HG03520 (cell line): ENCODE measurements around the gene ASB5.
A peak's percentile ranks its signal among the peaks of the same experiment; 100 is the strongest.
"Not testable (repeated sequence)": the region's sequence is repeated elsewhere in the genome, so short reads cannot be mapped to it uniquely, and the experiment has no call there.

Source experiments
- ATAC-seq: cut with Tn5 transposase; IDR thresholded peaks from one replicate; pipeline ENCODE4 v1.9.1; 2021; ENCODE audit warnings: mild to moderate bottlenecking, moderate library complexity; ENCODE audit not compliant: unreplicated experiment

The ASB5 gene, protein sequence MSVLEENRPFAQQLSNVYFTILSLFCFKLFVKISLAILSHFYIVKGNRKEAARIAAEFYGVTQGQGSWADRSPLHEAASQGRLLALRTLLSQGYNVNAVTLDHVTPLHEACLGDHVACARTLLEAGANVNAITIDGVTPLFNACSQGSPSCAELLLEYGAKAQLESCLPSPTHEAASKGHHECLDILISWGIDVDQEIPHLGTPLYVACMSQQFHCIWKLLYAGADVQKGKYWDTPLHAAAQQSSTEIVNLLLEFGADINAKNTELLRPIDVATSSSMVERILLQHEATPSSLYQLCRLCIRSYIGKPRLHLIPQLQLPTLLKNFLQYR

DNA sequence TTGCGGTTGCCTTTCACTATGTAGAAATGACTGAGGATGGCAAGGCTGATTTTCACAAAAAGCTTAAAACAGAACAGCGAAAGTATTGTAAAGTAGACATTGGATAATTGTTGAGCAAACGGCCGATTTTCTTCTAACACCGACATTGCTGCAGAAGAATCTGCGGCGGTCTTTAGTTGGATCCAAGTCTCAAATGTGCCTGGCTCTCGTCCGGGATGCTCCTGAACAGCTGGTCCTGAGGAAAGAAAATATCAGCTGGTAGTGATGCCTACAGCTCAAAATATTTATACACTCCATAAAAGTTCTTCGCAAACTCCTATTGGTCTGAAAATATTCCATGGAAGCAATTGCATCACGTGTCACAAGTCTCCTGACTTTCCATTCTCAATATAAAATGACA is at the start of gene ASB5:
TSS of gene ASB5 (minus strand) at position 260 of the 400 bp plus-strand sequence. CDS start at position 146, 114 bp downstream.
- ATAC-seq = no peak

DNA sequence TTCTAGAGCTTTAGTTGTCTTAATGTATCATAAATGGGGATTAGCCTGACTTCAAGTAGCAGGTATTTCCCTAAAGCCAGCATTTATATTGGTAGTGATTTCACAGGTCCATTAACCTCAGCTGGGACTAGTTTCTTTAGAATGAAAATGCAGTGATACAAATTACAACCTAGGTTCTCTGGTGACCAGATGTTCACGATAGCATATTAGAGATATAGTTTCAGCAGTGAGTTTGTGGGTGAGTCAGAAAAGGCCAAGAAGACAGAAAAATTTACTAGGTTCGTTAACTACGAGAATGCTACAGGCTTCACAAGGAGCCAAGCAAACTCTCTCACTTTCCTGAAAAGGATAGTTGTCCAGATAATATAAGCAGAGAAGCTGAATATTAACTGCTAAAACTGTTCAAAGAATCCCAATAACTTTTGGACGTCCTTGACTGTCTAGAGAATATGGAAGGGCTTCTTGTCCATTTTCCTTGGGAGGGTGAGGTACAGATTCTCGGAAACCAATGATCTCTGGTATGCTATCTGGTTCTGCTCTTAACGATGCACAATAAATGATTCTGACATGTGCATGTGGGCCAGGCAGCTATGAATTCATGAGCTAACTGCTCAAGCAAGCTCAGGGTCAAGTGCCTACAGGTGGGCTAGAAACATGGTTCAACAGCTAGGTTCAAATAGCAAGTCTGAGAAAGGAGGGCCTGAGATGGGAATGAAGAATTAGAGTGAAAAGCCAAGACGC is 44.7 kb upstream of the ASB5 start:
- ATAC-seq = no peak

DNA sequence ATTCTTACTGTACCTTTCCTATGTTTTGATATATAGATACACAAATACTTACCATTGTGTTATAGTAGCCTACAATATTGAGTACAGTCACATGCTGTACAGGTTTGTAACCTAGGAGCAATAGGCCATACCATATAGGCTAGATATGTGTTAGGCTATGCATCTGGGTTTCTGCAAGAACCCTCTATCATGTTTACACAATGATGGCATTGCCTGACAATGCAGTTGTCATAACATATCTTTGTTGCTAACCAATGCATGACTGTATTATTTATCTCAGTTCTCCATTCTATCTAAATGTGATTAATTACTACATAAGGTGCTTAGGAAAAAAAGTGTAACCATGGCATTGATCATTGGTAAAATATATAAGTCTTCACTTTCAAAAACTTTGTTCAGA is 40.8 kb upstream of the ASB5 start:
- ATAC-seq = peak; percentile 21

DNA sequence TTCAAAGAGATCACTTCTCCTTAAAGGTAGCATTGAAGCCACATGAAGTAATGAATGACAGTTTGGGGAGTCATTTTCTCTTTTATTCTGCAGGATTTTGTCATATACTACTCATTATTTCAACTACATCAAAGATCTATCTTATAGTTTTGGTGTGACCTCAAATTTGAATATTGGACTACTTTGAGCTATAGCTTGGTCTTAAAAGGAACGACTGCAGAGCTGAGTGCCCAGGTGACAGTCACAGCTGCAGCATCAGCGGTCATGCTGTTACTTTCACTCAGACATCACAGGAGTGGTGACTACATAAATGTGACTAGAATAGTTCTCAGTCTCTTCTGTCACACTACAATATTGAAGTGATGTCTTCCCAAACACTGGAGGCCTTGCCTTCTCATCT is 40.0 kb upstream of the ASB5 start:
- peak; percentile 100 for ATAC-seq

DNA sequence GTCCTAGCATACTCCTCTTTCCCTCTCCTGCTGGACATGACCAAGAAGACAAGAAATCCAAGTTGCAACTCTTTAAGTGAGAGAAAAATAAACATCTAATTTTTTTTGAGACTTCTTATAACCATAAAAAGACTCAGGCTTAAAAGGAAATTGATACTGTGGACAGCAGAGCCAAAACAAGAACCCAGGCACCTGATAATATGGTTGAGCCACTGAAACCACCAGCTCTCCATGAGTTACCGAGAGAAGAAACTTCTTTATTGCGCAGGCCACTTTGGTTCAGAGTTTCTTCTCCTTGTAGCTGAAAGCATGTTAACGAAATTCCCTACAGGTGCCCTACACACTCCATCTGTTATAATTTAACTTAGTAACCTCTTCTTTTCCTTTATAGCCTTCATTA is 39.4 kb upstream of the ASB5 start:
- ATAC-seq = peak; percentile 25

DNA sequence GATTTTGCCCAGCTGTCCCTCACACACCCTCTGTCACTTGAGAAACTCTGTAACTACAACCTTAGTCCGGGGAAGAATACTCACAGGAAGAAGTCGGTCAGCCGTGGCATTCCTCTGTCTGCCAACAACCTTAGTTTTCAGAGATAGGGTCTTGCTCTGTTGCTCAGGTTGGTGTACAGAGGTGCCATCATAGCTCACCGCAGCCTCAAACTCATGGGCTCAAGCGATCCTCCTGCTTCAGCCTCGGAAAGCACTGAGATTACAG is 38.6 kb upstream of the ASB5 start:
- ATAC-seq = no peak

DNA sequence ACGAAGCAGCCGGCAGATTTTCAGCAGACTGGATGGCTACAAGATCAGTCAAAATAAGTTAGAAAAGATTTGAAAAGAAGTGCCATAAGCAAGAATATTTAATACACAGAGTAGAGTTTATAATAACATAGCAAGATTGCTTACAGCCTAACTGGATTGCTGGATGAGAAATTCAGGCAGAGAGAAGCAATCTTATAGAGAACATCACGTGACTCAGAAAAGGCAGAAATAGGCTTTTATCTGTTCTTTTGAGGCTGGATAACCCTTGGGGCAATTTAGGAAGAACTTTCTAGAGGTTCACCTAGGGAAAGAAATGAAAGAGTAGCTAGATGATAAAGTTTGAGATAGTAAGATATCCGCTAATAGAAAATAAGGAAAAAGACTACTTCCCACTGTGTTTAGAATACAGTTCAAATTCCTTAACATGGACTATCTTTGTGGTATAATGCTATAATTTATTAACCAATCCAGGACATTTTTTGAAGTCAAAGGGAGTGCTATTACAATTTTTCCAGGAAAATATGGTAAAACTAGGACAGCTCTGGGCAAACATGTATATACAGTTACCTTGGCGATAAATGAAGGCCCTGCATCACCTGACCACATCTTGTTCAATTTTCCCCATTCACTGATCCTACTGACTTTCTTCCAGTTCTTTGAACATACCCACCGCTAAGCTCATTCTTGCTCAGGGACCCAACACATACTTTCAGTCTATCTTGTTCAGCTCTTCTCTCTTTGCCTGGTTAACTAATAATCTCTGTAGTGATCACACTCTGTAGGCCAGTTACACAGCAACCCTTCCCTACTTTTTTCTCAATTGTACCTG is 38.0 kb upstream of the ASB5 start:
- no peak for ATAC-seq

DNA sequence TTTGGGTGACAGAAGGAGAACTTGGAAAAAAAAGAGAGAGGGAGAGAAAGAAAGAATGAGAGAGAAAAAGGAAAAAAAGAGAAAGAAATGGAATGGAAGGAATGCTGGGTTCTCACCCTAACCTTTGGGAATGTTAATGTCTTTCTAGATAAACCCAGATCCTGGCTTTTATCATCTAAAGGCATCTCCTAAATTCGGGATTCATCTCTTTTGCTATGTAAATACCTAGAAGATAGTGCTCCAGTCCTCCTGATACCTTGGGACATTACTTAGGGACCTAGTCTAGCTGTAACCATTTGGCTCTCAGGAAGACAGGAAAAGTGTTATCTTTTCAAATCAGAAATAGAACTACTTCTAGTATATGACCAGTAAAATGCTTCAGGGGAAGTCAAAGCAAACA is 34.9 kb upstream of the ASB5 start:
- no peak for ATAC-seq

DNA sequence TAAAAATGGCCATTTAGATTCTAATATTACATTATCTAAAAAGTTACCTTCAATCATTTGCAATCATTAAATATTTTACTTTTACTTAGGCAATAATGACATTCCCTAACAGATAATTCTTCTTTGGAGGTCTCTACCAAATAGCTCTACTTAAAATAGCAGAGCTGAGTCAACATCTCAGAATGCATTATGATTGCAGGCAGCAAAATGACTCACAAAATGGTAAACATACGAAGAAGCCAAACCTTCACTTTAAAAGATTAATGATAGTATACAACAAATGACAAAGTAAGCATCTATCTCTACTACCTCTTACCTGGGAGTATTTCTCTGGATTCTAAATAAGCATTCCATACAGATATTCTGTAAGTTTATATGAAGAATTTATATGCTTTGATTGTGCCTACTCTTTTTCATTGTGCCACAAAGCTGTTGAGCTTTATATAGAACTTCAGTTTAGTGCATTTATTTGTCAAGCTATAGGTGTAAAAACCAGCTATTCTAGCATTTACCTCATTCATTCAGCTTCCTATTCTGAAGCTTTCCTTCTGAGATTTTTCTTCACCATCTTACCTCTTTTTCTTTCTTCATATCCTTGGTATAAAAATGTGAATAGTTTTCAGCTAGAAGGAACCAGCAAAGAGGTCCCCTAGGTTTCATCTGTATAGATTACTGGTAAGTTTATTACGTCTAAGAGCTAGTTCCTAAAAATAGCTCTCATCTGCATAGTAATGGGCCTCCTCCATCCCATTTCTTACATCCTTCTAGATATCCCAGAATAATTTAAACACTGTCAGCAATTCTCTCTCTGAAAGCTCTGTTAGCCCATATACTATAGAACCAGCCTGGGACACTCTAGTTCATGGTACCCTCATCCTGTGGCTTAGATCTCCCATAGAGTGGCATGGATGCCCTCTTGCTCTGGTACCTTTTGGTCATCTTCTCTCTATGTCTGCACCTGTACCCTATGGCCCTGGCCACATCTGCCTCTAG is 33.6 kb upstream of the ASB5 start:
- ATAC-seq = no peak

DNA sequence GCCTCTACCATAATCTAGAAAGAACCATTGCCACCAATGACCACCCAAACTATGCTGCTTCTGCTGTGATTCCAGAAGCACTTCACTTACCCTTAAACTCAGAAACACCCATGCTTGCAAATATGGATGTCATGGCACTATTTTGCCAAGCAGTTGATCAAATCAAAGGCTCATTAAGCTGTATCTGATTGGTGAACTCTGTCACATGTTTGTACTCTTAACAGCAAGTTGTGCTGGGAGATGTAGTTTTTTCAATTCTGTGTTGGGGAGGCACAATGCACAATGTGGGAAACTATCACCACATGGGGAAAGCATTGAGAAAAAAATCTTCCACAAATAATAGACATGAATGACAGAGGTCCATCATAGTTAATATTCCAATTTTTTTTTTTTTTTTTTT is 31.5 kb upstream of the ASB5 start:
- ATAC-seq = no peak

DNA sequence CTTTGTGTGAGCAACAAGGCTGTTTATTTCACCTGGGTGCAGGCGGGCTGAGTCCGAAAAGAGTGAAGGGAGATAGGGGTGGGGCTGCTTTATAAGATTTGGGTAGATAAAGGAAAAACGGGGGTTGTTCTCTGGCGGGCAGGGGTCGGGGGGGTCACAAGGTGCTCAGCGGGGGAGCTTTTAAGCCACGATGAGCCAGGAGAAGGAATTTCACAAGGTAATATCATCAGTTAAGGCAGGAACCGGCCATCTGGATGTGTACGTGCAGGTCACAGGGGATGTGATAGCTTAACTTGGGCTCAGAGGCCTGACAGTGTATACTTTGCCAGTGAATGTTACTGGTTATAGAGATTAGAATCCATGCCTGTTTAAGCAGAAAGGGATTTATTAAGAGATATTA is 31.0 kb upstream of the ASB5 start:
- ATAC-seq = no peak

DNA sequence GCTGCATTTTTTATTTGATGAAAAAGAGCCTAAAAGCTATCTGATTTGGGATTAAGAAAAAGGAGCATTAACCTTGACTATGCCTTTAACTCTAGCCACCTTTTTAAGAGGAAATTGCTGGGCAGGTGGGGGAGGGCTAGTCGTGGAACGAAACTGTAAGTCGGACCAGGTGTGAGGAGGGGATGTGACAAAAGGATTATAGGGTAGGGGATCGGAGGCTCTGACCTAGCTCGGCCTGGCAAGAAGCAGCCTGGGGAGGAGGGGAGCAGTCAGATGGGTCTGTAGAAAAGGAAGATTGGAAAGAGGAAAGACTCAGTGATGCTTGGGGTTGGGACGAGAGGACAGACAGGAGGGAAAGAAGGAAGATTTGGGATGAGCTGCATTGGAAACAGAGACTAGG is 29.6 kb upstream of the ASB5 start:
- no peak for ATAC-seq

DNA sequence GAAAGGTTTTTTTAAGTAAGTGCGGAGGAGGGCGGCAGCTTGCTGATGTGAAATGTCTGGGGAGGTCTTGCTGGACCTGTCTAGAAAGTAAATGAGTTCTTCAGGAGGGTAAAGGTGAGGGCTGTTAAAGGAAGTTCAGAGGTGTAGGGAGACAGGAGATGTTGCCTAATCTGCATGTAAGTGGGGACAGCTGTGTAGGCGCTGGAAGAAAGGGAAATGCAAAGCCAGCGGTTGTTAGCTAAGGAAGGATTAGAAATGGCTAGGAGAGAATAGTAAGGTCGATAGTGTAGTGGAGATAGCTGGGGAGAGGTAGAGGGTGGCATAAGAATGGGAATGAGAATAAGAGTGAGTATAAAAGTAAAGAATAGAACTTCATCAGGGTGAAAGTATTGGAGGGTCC is 26.9 kb upstream of the ASB5 start:
- not testable (repeated sequence) for ATAC-seq

DNA sequence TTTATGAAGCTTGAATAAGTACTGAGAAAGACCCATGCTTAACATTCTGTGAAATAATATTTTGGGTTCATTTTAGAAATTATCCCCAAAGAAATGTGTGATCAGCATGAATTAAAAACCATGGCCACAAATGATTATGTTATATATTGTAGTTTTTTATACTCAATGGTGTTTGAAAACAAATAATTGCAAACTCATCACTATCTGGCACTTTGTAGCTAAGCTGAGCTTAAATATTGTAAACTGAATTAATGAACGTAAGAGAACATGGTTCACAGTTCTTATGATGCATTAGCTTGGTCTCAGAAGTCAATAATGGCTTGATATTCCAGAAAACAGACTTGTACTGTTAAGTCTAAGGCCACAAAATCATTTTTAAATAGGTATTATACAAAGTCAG is 24.6 kb upstream of the ASB5 start:
- ATAC-seq = no peak

DNA sequence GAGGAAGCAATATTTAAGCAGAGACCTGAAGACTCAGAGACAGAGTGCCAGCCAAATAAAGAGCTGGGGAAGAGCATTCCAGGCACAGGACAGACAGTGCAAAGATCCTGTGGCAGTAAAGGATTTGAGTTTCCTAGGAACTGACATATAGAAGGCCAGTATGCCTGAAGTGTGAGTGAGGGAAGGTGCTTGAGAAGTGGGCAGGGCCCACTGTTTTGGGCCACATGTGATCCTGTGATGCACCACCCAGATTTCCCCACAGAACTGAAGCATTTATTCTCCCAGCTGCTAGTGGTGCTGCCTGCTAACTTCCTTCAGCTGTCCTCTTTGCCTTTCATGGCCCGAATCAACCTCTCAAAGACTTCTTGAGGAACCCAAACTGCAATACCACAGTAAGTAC is 23.9 kb upstream of the ASB5 start:
- no peak for ATAC-seq

DNA sequence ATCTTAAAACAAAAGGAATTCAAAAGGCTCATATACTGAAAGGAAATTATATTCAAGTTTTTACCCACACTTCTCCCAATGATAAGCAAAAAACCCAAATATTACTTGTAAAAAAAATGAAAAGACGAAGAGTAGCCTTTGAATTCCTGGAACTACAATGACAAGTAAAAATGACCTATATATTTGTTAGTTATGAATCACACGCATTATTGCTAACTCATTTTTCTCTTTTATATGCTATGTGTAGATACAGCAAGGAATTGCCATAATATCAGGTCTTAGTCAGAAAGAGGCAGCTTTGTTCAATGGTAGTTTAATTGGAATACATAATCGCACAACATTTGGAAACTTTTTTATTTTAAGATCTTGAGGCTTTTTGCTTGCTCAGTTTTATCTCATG is 22.7 kb upstream of the ASB5 start:
- ATAC-seq = no peak

DNA sequence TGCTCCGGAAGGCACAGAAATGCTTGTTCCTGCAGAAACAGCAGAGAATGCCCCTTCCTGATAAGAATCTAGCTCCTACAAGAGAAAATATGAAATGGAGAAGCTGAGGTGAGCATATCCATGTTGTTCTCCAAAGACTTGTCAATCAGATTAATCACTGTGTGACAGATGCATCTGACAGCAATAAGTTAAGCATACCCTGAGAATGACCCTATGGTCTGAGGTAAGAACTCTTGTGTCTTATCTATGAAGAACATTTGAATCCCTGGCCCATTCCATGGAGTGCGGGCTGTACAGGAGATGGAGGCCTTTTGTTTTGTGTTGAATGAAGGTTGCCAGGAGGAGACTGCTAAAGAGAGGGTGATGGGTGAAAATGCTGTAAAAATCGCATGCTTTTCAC is 21.5 kb upstream of the ASB5 start:
- ATAC-seq = no peak

DNA sequence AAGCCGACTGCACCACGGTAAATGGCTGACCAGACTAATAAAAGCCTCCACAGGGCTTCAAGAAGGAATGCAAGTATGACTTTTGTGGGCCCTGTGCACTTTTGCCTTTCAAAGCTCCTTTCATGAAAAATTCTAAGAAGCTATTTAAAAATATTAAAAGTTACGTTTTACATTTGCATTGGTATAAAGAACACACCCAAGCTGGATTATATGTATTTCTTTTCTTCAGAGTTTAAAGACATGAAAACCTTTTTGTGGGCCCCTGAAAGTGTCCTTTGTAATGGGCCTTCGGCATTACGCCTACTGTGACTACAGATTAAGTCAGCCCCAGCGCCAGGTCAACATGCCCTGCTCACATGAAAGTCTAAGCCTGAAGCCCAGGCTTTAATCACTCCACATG is 20.5 kb upstream of the ASB5 start:
- ATAC-seq = no peak

DNA sequence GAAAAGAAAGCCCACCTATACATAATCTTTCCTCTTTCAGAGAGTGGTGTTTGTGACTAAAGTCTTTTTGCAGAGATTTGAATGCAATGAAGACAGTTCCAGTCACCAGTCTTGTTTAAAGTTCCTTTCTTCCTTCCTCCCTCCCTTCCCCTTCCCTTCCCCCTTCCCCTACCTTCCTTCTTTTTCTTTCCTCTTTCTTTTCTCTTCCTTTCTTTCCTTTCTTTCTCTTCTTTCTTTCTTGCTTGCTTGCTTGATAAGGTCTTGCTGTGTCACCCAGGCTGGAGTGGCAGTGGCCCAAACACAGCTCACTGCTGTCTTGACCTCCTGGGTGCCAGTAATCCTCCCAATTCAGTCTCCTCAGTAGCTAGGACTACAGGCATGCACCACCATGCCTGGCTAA is 19.0 kb upstream of the ASB5 start:
- ATAC-seq = no peak

DNA sequence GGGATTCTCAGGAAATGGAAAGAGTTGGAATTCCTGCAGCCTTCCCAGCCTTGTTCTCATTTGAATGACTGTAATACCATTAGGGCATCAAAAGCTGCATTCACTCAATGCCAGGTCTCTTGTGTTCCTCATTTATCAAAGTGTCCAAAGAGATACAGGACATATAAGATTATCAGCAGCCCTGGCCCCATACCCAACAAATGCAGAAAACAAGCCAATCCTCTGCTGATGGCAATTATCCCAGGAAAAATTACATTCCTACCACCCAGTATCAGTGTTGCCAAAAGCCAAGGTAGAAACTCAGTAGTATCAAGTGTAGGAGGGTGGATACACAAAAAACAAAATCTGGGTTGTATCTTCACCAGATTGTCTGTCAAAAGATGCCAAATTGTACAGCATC is 18.5 kb upstream of the ASB5 start:
- no peak for ATAC-seq

DNA sequence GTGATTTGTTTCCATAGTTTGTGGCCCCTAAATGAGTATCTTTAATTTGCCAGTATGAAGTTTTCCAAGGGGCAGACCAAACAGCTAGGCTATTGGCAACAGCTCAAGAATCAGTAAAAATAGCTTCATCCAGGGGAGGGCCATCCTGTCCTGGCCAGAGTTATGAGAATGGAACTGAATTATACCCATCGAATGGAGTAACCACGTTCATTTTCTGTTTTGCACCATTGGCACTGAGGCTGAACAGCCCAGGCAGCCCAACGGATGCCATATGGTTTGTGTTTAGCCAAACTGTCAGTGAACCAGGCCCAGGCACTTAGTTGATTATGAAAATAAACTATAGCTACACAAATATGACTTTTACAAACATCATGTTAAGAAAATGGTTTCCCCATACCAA is 17.7 kb upstream of the ASB5 start:
- ATAC-seq = no peak
